GM18502 (cell line): Measurements from ENCODE around the gene EP400.

Experiments used
- ATAC-seq: cut with Tn5 transposase; IDR thresholded peaks from one replicate; pipeline ENCODE4 v1.9.1; 2021; ENCODE audit warnings: mild to moderate bottlenecking; ENCODE audit not compliant: unreplicated experiment, poor library complexity

Gene EP400

GRCh38 chr12:131949431-131950181 is at the start of gene EP400:
EP400 (plus strand) TSS chr12:131949942; CDS start chr12:131960620, 10,678 bp downstream.
- ATAC-seq: peak; percentile 88

GRCh38 chr12:131900397-131900796 is 49.3 kb upstream of the EP400 start:
- no peak for ATAC-seq

DNA sequence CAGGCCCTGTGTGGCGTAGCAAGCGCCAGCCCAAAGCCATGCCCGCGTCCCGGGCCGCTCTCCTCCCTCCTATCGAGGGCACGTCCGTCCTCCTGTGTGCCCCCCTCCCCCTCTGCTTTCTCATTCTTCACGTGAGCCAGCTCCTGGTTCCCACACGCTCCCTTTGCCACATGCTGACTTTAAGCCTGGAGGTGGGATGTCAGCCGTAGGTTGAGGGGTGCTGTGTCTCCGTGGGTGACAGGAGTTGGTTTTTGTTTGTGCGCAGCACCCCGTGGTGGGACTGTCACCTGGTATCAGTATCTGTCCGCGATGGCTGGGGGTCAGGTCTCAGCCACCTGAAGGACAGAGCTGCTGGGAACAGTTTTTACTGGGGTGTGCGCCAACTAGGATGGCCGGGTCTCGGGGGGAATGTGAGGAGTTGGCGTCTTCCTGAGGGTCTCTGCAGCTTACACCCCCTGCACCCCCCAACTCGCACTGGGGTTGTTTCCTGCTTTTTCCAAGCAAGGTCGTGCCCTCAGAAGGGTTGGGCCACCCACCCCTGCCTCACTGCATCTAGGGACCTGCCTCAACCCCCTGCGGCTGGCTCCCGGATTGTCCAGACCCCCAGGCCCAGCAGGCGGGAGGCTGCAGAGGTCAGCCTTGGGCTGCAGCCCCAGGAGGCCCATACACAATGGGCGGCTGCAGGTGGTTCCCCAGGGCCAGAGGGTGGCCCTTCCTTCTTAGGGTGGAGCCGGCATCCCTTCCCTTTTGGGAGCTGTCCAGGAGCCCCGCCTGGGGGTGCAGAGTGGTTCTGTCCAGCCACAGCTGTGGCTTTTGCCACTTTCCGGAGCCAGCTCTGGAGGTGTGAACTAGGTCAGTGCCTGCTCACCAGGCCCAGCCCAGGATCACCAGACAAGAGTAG is 48.1 kb upstream of the EP400 start:
- no peak for ATAC-seq

DNA sequence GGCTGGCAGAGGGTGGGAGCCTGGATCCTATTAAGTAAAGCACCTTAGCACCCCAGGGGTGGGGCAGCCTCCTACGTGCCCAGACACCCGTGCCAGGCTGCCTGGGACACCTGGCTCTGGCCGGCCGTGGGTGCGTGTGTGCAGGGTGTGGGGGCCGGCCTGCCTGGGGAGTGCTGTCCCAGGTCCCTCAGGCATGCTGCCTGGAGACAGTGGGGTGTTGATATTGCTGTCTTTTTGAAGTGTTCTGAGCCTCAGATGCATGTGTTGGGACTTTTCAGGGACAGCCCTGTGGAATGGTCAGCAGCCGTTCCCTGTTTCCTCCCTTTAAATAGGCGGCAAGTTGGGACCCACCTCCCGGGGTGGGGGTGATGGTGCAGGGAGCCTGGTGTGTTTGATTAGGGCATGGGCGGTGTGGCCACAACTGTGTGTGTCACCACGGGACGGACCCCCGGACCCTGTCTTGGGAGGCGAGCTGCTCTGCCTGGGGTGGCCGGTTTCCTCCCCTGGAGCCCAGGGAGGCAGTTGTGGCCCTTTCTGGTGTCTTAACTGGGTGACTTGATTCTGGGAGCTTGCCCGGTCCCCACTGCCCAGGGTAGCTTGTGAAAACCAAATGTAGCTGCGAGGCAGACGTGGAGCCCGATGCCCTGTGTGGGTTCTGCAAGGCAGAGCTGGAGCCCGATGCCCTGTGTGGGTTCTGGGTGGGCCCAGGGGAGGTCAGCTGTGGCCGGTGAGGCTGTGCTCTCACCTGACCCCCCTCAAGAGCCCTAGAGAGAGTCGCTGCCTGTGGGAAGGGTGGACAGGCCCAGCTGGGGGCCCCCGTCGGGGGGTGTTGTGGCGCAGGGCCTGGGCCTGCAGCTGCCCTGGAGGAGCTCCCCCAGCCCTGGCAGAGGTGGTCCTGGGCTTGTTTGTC is 47.2 kb upstream of the EP400 start:
- ATAC-seq: no peak

GRCh38 chr12:131903270-131904255 is 46.2 kb upstream of the EP400 start:
- ATAC-seq: no peak

- ATAC-seq: no peak
Observed at GRCh38 chr12:131904346-131904745, 45.4 kb upstream of the EP400 start.

DNA sequence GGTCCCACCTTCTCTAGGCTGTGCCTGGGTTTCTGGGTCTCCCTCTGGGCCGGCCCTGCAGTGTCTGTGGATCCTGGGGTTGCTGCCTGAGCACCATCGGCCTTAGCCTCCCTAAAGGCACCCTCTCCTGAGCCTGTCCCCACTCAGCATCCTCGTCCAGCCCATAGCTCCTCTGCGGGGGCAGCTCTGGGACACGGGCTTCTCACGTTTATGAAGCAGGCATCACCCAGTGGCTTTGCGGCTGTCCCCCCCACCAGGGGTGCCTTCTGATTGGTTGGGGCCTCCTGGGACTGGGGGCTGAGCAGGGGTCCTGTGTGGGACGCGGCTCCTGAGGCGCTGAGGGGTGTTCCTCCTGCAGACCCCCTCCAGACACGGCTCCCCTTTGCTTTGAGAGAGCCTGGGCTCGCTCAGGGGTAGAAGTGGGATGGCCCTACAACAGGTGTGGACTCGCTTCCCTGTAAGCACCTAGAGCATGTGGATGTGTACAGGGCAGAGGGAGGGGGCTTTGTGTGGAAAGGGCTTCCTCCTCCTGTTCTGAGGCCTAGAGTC is 44.6 kb upstream of the EP400 start:
- no peak for ATAC-seq

- no peak for ATAC-seq
Observed at GRCh38 chr12:131905630-131906091, 44.1 kb upstream of the EP400 start.

DNA sequence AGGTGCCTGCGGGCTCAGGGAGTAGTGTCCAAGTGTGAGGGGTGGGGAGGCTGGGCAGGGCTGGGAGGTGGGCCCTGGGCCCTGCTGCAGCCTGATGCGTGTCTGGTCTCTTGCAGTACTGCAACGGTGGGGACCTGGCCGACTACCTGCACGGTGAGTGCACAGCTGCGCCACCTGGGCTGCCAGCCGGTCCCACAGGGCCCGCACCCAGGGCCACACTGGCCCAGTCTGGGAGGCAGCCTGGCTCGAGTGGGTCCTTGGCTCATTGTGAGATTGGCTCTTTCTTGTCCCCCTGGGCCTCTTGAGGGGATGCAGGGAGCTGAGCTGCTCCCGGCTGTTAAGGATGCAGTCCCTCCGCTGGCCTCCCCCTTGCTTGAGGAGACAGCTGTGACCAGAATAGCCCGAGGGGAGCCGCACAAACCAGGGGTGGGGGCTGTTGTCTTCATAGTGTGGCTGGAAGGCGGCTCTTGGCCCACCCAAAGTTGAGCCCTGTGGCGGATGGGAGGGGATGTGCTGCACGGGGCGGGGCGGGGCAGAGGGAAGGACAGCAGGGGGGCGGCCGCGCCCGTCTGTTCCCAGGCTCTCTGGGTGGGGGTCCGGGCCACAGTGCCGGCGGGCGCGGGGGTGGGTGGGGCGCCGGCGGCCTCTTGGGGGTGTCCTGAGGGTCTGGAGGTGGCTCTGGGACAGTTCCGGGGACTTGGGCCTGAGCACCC is 42.2 kb upstream of the EP400 start:
- no peak for ATAC-seq

- no peak for ATAC-seq
Observed at GRCh38 chr12:131908092-131909080, 41.4 kb upstream of the EP400 start.

DNA sequence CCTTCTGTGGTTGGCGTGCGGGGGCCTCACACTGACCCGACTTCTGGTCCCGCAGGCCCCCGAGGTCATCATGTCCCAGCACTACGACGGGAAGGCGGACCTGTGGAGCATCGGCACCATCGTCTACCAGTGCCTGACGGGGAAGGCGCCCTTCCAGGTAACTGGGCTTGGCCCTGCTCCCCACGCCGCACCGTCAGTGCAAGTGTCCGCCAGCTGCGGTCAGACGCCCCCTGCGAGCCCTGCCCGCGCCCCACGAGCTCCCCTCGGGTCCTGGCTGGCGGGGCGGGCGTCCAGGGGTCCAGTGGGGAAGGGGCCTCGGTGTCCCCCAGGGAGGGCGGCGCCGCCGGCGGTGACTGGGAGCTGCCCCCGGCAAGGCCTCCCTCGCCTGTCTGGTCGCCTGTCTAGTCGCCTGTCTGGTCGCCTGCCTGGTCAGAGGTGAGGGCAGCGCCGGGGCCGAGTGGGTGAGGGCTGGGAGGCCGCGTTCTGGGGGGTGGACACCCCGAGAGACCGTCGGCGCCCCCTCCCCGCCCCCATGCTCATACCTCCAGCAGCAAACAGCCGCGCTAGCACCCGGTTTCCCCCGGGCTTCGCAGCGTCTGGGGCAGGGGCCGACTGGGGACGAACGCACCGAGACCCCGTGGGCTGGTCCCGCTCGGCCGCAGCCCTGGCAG is 40.5 kb upstream of the EP400 start:
- ATAC-seq: no peak

DNA sequence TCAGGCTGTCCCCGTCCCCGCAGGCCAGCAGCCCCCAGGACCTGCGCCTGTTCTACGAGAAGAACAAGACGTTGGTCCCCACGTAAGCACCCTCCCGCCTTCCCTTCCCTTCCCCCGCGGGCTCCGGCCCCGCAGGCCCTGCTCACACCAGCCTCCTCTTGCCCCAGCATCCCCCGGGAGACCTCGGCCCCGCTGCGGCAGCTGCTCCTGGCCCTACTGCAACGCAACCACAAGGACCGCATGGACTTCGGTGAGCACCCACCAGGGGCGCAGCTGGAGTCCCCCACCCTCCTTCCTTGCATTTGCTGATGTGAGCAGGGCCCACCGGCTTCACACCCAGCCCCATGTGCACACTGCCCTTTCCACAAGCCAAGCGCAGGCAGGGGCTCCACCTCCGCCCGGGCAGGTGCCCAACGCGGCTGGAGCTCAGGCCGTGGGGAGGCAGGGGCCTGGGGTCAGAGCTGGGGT is 40.0 kb upstream of the EP400 start:
- no peak for ATAC-seq

DNA sequence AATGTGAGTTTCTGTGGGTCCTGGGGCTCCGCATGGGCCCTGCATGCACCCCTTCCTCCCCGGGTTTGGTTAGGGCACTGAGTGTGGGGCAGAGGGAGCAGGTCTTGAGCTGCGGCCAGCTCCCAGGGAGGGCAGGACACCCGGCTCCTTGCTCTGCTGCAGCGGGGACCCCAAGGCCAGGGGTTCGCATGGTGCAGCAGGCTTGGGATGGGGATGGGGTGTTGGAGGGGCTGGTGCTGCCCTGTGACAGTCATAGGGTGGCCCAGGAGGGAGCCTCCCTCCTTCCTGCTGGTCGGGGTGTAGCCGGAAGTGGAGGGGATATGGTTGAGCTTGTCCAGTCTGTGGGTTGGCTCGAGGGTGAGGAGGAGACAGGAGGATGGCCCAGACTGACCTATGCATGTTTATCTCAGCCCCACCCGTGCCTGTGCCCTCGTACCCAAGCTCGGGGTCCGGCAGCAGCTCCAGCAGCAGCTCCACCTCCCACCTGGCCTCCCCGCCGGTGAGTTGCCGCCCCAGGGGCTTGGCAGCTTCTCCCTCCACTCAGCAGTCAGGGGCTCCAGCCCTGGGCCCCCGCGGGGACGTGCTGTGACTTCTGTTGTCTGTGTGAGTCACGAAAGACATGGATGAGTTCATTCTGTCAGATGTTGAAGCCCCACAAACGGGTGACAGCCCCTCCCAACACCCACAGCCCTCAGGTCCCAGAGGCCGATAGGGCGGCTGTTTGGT is 39.3 kb upstream of the EP400 start:
- no peak for ATAC-seq

- ATAC-seq: no peak
Observed at GRCh38 chr12:131911028-131911650, 38.6 kb upstream of the EP400 start.

DNA sequence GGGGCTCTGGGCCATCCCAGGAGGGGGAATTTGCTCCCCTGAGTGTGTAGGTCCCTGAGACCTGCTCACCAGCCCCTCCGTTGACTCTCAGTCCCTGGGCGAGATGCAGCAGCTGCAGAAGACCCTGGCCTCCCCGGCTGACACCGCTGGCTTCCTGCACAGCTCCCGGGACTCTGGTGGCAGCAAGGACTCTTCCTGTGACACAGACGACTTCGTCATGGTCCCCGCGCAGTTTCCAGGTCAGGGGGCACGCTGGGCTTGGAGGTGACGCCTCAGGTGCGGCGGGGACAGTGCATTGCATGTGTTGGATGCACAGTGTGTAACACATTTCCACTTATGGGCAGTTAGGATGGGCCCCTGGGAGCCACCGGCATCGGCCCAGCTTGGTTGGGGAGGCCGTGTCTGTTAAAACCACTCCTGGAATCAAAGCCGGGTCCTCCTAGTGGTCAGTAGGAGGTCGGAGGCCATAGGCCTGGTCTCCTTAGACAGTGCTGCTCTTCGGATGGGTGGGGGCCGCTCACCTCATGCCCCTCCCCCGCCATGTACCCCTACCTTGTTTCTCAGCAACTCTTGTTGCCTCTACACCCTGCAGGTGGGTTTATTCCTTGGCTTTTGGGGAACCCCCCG is 37.8 kb upstream of the EP400 start:
- no peak for ATAC-seq
